ENCODE measurements around the gene LRP2. TPM values are rescaled to one million over a fixed set of nuclear protein-coding genes. Genes with fewer than 3 reads are reported as not detected.

The LRP2 gene
- polyA plus RNA-seq, 3 donors, result not detected

DNA sequence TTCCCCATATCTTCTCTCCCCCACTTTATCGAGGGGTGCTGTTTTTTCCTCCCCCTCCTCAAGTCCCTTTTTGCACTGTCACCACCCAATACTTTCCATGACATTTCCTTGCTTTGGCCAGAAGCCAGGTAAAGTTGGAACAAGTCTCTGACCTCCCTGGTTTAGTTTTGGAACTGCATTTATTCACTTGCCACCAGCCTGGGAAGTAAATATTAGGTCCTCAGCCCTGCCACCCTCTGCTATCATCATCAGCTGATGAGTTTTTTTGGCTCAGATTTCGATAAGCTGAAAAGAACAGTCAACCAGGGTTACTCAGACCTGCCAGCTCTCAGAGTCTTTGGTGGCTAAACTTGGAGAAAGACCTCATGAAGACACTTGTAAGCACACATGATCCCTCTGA is 246.0 kb downstream of the LRP2 start:
- Histone ChIP-seq H3K4me1 (ENCODE audit: control insufficient read depth in 1 of 2, insufficient read depth in 2 of 2, low read length in 2 of 2) (peaks cover 0 to 4% of the 10 kb centered on the region in 2 donors), H3K27me3 (ENCODE audit: control insufficient read depth in 2 of 2, insufficient read depth in 2 of 2, low read length in 2 of 2) (no peaks in the 10 kb centered on the region), H3K4me3 (replicated peaks in 1 of 3; ENCODE audit: low read depth in 2 of 3, low read length in 3 of 3) (no peak overlapping the region), H3K36me3 (replicated peaks in 1 of 2; ENCODE audit: control insufficient read depth in 1 of 2, insufficient read depth in 2 of 2, low read length in 2 of 2) (no peaks in the 10 kb centered on the region), H4K20me1 (ENCODE audit: insufficient read depth, low read length) (no peaks in the 10 kb centered on the region), H3K9ac (ENCODE audit: insufficient read depth, low read length, poor library complexity, severe bottlenecking) (no peak overlapping the region), H2AFZ (ENCODE audit: insufficient read depth, low read depth, low read length, poor library complexity, severe bottlenecking) (no peak overlapping the region), H3K27ac (ENCODE audit: low read depth in 1 of 2, low read length in 2 of 2) (no peak overlapping the region), H3K9me3 (replicated peaks in 1 of 2; ENCODE audit: control insufficient read depth in 1 of 2, insufficient read depth in 1 of 2, low read length in 2 of 2) (no peaks in the 10 kb centered on the region), H3K4me2 (replicated peaks; ENCODE audit: extremely low read depth, low read length, poor library complexity, severe bottlenecking) (no peak overlapping the region), H3K79me2 (ENCODE audit: insufficient read depth, low read length) (no peaks in the 10 kb centered on the region)
- H3K27me3 Mint-ChIP-seq (ENCODE audit: low read depth in 3 of 3), result peaks cover 0 to 3% (median 2%) of the 10 kb centered on the region in 3 donors
- H3K4me1 Mint-ChIP-seq, result peaks cover 11% of the 10 kb centered on the region
- peaks cover 0 to 7% (median 0%) of the 10 kb centered on the region in 7 donors for H3K9me3 Mint-ChIP-seq
- H3K36me3 Mint-ChIP-seq, result no peaks in the 10 kb centered on the region
- no peak for TF ChIP-seq CTCF (IDR thresholded peaks at IDR 0.05)
- intact Hi-C loops (cut with micrococcal nuclease), result no loop called here
- no peak overlapping the region for H3K4me3 Mint-ChIP-seq
- DNase-seq, result no peak
- WGBS (ENCODE audit: insufficient coverage), result 60% methylated on average over 1 of the region's 2 CpGs
- H3K27ac Mint-ChIP-seq, result peak overlapping the region in 1 of 7 donors; percentile 64

DNA sequence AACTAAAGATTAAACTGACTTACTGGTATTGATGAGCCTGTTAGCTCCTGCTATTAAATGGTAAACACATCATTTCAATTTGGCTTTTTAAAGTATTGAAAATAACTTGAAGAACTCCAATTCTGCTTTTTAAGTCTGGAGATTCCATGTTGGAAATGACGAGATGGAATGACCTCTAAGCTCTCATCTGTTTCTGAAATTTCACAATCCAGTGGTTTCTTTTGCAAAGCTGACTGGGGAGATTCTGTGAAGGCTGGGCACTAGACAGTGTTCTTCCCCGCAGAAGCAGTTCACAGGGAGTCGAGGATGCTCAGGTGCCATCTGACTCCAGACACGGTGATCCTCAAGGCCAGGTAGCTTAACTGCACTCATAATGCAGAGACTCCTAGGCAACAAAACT is 248.3 kb downstream of the LRP2 start:
- H3K27ac ChIP-seq (ENCODE audit: low read depth in 1 of 2, low read length in 2 of 2), result no peak overlapping the region
- no peak overlapping the region for H3K27ac Mint-ChIP-seq
- H3K36me3 Mint-ChIP-seq, result no peaks in the 10 kb centered on the region
- intact Hi-C loops (cut with micrococcal nuclease), result no loop called here
- H3K9me3 ChIP-seq (replicated peaks in 1 of 2; ENCODE audit: control insufficient read depth in 1 of 2, insufficient read depth in 1 of 2, low read length in 2 of 2), result no peaks in the 10 kb centered on the region
- no peak overlapping the region for H2AFZ ChIP-seq (ENCODE audit: insufficient read depth, low read depth, low read length, poor library complexity, severe bottlenecking)
- H3K4me2 ChIP-seq (replicated peaks; ENCODE audit: extremely low read depth, low read length, poor library complexity, severe bottlenecking), result no peak overlapping the region
- no peaks in the 10 kb centered on the region for H3K79me2 ChIP-seq (ENCODE audit: insufficient read depth, low read length)
- no peak overlapping the region for H3K4me3 Mint-ChIP-seq
- peaks cover 16 to 21% of the 10 kb centered on the region in 2 donors for H3K4me1 ChIP-seq (ENCODE audit: control insufficient read depth in 1 of 2, insufficient read depth in 2 of 2, low read length in 2 of 2)
- H3K36me3 ChIP-seq (replicated peaks in 1 of 2; ENCODE audit: control insufficient read depth in 1 of 2, insufficient read depth in 2 of 2, low read length in 2 of 2), result no peaks in the 10 kb centered on the region
- no peaks in the 10 kb centered on the region for H4K20me1 ChIP-seq (ENCODE audit: insufficient read depth, low read length)
- peak in 2 of 3 donors; percentile 20 to 60 for DNase-seq
- H3K27me3 Mint-ChIP-seq (ENCODE audit: low read depth in 3 of 3), result peaks cover 2 to 6% (median 4%) of the 10 kb centered on the region in 3 donors
- H3K4me1 Mint-ChIP-seq, result peaks cover 27% of the 10 kb centered on the region
- no peak overlapping the region for H3K4me3 ChIP-seq (replicated peaks in 1 of 3; ENCODE audit: low read depth in 2 of 3, low read length in 3 of 3)
- no peak overlapping the region for H3K9ac ChIP-seq (ENCODE audit: insufficient read depth, low read length, poor library complexity, severe bottlenecking)
- 6% methylated on average over 2 of the region's 4 CpGs for WGBS (ENCODE audit: insufficient coverage)
- no peaks in the 10 kb centered on the region for H3K27me3 ChIP-seq (ENCODE audit: control insufficient read depth in 2 of 2, insufficient read depth in 2 of 2, low read length in 2 of 2)
- no peak for TF ChIP-seq CTCF (IDR thresholded peaks at IDR 0.05)
- H3K9me3 Mint-ChIP-seq, result no peaks in the 10 kb centered on the region
